GM18502 (cell line): ENCODE measurements around the gene RSRC2.
"Not testable (repeated sequence)": the region's sequence is repeated elsewhere in the genome, so short reads cannot be mapped to it uniquely, and the experiment has no call there.

Experiments
- ATAC-seq: cut with Tn5 transposase; IDR thresholded peaks from one replicate; pipeline ENCODE4 v1.9.1; 2021; ENCODE audit warnings: mild to moderate bottlenecking; ENCODE audit not compliant: unreplicated experiment, poor library complexity

Gene RSRC2

DNA sequence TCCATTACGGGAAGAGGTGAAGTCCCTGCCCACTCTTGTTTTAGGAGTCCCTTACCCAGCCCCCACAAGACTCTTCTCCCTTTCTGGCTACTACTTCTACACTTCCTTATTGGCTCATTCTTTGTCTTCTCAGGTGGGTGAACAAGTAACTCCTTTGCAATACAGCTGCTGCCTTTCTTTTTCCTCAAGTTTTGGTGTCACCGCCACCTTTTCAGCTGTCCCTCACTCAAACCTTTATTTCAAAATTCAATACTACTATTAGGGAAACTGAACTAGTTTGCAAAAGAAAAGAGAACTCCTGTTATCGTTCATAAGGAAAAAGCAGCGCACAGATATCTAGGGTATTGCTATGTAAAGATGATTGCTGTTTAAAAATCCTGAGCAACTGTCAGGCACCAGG is 6.1 kb downstream of the RSRC2 start:
- no peak for ATAC-seq

DNA sequence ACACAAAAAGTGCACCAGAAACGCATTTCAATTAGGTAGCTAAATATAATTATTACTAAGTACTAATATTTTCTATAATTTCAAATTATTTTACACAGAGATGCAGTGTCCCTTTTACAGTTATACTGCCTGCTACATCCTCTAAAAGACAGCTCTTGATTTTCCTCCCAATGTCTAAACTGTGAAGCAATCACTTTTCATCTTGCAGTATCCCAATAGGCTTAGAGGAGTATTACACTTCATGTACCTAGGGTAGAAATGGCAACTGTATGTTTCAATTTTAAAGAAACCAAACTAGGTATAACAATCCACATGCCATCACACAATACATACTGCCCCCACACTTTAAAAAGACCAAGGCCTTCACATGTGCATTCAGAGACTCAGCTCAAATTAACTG is 7.3 kb downstream of the RSRC2 start:
- no peak for ATAC-seq

DNA sequence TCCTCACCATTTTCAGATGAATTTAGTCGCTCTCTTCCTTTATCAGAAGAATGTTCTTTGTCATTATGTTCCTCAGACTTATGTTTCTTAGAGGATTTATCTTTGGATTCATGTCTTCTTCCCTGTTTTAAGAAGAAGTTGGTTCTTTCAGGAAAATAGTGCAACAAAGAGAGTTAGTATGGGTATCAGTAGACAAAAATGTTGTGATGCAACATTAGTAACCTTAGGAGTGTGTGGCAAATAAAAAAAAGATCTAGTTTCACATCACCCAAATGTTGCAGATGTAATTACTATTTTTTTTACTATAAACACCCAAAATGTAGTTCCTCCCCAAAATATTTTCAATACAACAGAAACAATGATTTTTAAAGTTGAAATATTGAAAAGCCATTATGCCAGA is 7.8 kb downstream of the RSRC2 start:
- ATAC-seq: no peak

DNA sequence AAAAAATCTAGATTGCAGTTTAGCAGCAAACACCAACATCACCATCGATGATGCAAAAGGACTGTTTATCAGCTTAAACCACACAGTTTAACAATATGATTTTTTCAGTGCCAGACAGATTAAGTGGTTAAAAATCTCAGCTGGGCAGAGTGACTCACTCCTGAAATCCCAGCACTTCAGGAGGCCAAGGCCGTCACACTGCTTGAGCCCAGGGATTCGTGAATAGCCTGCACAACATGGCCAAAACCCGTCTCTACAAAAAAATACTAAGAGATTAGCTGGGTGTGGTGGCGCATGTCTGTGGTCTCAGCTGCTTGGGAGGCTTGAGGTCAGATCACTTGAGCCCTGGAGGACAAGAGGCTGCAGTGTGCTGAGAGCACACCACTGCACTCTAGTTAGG is 8.9 kb downstream of the RSRC2 start:
- no peak for ATAC-seq

DNA sequence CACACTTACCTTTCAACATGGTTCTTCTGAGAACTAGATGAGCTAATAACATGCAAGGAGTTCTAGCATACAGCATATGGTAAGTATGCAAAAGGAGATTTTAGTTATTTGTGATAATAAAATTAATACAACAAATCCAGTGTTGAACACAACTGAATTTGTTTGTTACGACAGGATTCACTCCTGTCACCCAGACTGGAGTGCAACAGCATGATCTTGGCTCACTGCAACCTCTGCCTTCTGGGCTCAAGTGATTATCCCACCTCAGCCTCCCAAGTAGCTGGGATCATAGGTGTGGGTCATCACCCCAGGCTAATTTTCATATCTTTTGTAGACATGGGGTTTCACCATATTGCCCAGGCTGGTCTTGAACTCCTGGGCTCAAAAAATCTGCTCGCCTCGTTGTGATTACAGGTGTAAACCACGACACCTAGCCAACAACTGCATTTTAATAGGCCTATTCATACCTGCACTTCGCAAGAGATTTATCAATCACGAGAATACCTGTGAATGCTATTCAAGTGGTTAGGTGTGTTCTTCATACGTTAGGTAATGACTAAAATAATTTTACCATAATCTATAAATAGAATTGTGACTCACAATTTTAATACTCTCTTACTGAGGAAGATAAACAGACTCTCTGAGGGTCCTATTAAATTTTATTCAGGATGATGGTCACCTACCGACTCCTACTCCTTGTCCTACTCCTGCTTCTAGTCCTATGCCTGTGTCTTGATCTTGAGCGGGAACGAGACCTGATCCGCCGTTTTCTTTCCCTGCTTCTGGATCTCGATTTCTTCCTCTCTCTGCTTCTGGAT is 10.0 kb downstream of the RSRC2 start:
- ATAC-seq: no peak

DNA sequence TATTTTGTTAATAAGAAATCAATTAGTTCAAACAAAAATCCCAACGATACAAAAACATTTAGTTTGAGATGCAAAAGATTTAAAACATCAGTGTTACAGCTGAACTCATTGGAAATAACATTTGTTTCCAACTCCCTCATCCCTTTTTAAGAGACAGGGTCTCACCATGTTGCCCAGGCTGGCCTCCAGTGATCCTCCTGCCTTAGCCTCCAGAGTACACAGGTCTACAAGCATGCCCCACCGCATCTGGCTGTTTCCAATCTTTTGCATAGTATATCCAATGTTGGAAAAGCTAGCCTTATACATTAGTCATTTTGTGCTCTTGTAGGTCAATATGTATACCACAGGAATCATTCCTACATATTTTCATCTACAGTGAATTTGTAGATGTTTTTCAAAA is 11.5 kb downstream of the RSRC2 start:
- no peak for ATAC-seq

DNA sequence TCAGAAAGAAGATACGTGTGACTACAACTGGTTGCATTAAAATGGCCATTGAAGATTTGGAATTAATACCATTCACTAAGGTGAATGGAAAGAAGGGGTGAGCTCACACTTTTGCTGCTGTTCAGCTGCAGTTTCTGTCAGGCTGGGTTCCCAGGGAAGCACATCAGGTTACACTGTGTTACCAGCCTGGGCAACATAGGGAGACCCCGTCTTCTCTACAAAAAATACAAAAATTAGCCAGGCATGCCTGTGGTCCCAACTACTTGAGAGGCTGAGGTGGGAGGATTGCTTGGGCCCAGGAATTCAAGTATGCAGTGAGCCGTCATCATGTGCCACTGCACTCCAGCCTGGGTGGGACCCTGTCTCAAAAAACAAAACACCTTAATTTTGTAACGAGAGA is 13.1 kb downstream of the RSRC2 start:
- ATAC-seq: no peak

DNA sequence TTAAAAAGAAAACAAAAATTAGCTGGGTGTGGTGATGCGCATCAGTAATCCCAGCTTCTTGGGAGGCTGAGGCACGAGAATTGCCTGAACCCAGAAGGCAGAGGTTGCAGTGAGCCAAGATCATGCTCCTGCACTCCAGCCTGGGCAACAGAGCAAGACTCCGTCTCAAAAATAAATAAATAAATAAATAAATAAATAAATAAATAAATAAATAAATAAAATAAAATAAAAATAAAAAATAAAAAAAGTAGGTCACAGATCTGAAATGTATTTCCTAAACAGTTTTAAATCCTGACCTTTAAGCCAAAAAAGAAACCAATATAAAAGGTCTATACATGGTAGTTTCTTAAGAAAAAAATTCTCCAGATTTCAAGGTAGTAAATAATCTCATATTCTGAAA is 13.7 kb downstream of the RSRC2 start:
- not testable (repeated sequence) for ATAC-seq

DNA sequence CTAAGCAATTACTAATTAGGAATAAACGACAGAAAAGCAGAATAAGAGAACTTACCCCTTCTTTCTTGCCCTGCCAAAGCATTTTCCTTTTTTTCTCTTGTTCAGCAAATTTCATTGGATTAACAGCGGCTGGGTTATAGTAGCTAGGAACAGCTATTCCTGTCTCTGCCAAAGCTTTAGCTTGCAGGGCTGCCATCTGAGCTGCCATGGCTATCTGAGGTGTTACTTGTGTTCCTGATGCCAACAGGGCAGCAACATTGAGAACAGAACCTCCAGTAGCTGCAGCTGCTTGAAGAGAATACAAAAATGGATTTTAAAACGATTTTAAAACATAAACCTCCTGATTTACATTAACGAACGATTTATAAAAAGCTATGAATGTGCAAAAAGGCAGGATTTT is 18.6 kb downstream of the RSRC2 start:
- no peak for ATAC-seq

DNA sequence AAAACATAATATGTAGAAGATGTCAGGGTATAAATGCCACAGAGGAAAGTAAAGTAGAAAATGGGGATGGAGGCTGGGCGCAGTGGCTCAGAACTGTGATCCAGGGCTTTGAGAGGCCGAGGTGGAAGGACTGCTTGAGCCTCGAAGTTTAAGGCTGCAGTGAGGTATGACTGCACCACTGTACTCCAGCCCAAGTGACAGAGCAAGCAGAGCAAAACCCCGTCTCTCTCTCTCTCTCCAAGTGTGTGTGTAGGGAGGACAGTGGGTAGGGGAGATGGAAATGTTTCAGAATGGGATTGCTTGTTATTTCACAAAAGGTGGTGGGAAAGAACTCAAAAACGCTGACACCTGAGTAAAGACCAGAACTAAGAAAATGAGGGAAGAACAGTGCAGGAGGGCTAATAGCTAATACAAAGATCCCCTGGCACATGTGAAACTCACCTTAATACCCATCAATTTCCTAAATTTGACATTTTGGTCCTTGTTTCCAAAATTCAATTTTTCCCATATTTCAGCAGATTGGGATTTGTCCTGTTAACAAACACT is 20.3 kb downstream of the RSRC2 start:
- no peak for ATAC-seq

DNA sequence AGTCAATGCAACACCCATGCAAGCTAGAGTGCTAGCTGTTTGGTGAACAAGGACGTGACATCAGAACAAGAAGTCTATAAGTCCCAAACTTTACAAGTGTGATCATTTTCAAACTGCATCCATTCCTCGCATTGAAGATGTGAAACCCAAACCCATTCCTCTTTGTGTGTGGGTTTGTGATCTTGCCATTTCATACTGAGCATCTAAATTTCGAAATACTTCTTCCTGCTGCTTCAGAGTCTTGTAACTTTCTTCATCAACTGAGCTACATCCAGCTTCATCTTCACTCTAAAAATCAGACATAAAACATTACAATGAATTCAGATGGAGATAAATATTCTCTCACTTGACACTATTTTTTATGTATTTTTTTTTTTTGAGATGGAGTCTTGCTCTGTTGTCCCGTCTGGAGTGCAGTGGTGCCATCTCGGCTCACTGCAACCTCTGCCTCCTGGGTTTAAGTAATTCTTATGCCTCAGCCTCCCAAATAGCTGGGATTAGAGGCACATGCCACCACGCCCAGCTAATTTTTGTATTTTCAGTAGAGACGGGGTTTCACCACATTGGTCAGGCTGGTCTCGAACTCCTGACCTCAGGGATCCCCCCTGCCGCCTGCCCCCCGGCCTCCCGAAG is 21.2 kb downstream of the RSRC2 start:
- no peak for ATAC-seq

DNA sequence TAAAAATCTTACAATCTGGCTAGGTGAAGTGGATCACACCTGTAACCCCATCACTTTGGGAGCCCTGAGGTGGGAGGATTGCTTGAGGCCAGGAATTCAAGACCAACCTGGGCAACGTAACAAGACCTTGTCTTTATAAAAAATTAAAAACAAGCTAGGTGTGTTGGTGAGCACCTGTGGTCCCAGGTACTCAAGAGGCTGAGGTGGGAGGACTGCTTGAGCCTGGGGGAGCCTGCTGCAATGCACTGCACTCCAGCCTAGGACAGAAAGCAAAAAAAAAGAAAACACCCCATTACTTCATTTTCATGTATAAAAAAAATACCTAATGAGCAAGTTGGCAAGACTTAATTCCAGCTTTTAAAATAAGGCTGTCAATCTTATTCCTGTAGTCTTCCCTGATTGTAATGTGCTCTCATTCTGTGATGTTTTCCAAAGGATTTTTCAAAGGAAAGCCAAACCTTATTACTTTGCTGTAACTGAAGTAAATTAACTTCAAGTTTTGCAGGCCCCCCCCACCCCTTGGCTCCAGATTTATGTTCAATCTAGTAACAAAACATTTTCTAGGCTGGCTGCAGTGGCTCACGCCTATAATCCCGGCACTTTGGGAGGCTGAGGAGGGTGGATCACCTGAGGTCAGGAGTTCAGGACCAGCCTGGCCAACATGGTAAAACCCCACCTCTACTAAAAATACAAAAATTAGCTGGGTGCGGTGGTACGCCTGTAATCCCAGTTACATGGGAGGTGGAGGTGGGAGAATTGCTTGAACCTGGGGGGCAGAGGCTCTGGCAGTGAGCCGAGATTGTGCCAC is 22.7 kb downstream of the RSRC2 start:
- no peak for ATAC-seq

DNA sequence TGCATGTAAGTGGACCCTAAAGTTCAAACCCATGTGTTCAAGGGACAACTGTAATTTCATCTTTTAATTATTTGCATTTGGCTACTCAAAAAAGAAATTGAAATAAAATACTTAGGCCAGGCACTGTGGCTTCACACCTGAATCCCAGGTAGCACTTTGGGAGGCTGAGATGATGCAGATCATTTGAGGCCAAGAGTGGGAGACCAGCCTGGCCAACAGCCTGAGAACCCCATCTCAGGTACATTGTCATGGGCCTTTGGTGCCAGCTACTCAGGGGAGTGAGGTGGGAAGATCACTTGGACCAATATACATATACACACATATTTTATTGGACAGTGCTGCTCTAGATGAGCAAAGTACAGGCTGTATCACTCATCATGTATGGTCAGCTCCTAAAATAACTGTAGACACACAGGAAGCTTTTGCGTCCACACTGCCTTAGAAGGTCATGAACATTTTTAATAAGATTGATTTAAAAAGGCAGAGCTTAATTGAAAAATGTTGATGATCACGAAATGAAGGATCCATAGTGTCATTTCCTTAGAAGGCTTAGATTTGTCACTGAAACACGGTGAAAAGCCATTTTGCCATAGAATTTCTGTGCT is 23.5 kb downstream of the RSRC2 start:
- ATAC-seq: no peak

DNA sequence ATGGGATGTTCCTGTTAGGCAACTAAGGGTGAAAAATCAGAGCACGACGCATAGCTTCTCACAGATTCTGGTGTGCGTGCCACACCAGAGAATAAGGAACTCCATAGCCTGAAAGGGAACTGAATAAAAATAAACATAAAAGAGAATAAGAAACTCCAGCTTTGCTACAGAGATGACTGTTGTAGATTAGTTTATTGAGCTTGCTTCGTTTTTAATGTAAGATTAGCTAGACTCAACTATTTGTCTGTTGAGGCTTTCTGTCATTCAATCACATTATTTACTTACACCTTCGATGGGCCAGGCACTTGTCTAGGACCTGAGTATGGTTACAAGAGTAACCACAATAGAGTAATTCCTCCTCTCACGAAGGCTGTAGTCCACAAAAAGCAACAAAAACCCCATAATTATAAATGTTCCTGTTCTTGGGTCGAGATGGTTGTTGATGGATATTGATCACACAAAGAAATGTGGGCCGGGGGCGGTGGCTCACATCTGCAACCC is 25.2 kb downstream of the RSRC2 start:
- ATAC-seq: no peak

DNA sequence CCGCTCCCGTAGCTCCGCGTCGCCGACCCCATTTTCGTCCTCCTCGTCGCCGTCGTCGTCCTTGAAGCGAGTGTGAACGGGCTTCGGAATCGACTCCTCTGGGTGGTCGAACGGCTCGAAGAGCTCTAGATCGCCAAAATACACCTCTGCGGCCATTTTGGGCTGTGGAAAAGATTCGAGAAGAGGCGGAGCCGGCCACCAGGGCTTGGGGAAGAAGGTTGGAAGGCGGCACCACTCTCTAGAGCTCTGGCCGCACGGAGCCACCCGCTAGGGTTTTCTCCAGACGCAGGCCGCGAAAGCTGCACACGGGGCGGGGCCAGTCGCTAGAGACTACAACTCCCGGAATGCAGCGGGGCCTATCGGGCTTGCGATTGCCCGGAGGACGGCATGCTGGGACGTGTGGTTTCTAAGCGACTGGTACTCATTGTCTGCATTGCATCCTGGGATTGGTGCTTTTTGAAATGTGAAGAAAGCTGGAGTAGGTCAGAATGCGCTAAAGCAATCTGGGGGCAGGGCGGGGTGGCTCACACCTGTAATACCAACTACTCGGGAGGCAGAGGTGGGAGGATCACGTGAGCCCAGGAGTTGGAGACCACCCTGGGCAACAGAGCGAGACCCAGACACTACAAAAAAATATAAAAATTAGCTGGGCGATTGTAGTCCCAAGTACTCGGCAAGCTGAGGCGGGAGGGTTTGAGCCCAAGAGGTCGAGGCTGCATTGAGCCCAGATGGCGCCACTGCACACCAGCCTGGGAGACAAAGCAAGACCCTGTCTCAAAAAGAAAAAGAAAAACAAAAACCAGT is 25.8 kb downstream of the RSRC2 start, which contains the start of gene ZCCHC8:
Gene ZCCHC8, minus strand, starts transcription at position 248 of the 804 bp plus-strand sequence. Its CDS starts 92 bp downstream, at position 156.
- ATAC-seq: peak; percentile 92

DNA sequence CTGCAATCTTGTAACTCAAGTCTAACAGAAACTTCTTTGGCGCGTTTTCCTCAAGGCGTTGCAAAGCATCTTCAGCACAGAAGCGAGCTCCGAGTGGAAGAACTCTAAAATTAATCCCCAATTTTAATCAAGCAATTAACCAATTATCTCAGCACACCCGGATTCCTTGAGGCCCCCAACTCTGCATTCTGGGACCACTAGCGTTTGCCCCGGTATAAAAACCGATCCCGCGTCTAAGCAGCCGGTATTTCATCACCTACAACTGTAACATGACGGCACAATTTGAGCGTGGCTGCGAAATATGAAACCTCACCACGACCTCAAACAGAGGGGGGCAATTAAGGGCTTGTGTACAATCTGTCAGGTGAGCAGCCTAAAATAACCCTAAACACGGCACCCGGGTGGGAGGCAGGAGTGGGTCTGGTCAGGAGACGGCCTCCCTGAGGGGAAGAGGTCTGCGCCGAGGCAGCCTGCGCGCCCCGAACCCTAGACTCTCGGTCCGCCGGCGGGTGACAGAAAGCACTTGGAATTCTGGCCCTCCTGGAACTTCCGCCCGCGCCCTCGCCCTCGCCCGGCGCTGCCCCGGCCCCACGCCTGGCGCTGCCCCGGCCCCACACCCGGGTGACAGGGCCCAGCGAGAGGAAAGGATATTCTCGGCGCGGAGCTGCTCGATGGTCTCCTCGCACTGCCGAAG is 26.6 kb downstream of the RSRC2 start:
- peak; percentile 22 for ATAC-seq

DNA sequence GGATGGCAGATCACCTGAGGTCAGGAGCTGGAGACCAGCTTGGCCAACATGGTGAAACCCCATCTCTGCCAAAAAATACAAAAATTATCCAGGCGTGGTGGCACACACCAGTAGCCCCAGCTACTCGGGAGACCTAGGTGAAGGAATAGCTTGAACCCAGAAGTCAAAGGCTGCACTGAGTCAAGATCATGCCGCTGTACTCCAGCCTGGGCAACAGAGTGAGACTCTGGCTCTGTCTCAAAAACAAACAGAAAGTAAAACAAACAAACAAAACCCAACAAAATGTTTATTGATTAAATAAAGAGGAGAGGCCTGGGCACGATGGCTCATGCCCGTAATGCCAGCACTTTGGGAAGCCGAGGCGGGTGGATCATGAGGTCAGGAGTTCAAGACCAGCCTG is 31.5 kb downstream of the RSRC2 start:
- no peak for ATAC-seq

DNA sequence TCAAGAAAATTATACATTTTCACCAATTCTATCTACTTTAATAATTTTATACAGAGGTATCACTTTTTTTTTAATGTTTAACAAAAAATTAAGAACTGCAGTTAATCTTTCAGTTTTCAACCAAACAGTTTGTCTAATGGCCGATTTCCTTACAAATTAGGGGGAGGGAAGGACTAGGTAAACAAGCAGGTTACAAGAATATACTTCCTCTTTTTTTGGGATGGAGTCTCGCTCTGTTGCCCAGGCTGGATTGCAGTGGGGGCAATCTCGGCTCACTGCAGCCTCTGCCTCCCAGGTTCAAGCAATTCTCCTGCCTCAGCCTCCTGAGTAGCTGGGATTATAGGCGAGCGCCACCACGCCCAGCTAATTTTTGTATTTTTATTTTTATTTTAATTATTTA is 33.5 kb downstream of the RSRC2 start:
- not testable (repeated sequence) for ATAC-seq

DNA sequence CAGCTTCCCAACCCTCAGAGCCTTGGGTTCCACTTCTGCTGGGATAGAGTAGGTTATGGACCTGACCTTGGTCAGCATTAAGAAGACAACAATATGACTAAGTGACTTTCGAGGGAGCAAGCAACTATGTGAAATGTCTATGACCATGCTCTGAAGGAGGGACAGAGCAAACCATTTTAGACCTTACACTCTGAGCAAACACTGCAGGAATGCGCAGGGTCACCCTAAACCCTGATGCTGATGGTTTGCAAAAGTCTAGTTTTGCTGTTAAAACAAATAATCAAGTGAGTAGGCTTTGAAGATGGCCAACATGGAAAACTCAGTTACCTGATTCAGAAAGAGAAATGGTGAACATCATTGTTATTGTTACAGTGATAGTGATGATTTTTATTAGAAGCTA is 34.7 kb downstream of the RSRC2 start:
- ATAC-seq: no peak
